Activated CD8-positive, alpha-beta memory T cell treated with anti-CD3 and anti-CD28 coated beads, Interleukin-2, amount 10 ng/mL, durations not matched to agents 7 days and 5 days (primary cell): Measurements from ENCODE around the gene PRKRA. TPM values are rescaled to one million over a fixed set of nuclear protein-coding genes. Genes with fewer than 3 reads are reported as not detected.

ENCODE experiments used
- ATAC-seq: fragments of 150-1000 bp; cut with Tn5 transposase; one replicate; pipeline ENCODE4 v1.10.0; 2021; ENCODE audit warnings: moderate library complexity
- CTCF ChIA-PET: fragments of 350-600 bp; sonication (Branson Sonifier 250); formaldehyde crosslinking; loops from one replicate; lab custom pipeline; 2021; ENCODE audit warnings: antibody characterized with exemption; lab: Charles Lee
- DNase-seq: peaks from one replicate; pipeline ENCODE4 v3.0.0-alpha.2; 2020
- H3K27ac Mint-ChIP-seq: one replicate; pipeline ENCODE4 v1.8.0; 2021; ENCODE audit warnings: mild to moderate bottlenecking, mixed read lengths
- H3K27me3 Mint-ChIP-seq: one replicate; pipeline ENCODE4 v1.8.0; 2021; ENCODE audit warnings: mixed read lengths
- H3K36me3 Mint-ChIP-seq: one replicate; pipeline ENCODE4 v1.8.0; 2021; ENCODE audit warnings: mild to moderate bottlenecking, mixed read lengths
- H3K4me1 Mint-ChIP-seq: one replicate; pipeline ENCODE4 v1.8.0; 2021; ENCODE audit warnings: mixed read lengths
- H3K4me3 Mint-ChIP-seq: one replicate; pipeline ENCODE4 v1.8.0; 2021; ENCODE audit warnings: mild to moderate bottlenecking, moderate library complexity, mixed read lengths
- H3K9me3 Mint-ChIP-seq: one replicate; pipeline ENCODE4 v1.8.0; 2022; ENCODE audit warnings: low read depth, mixed read lengths
- total RNA-seq, 2 experiments: library from RNA; stranded (reverse); gene quantifications; one replicate each; pipeline ENCODE4 v1.2.3, GENCODE V29; 2021

PRKRA gene
- 10 to 100 TPM; 33.5 to 37.5 TPM for total RNA-seq

DNA sequence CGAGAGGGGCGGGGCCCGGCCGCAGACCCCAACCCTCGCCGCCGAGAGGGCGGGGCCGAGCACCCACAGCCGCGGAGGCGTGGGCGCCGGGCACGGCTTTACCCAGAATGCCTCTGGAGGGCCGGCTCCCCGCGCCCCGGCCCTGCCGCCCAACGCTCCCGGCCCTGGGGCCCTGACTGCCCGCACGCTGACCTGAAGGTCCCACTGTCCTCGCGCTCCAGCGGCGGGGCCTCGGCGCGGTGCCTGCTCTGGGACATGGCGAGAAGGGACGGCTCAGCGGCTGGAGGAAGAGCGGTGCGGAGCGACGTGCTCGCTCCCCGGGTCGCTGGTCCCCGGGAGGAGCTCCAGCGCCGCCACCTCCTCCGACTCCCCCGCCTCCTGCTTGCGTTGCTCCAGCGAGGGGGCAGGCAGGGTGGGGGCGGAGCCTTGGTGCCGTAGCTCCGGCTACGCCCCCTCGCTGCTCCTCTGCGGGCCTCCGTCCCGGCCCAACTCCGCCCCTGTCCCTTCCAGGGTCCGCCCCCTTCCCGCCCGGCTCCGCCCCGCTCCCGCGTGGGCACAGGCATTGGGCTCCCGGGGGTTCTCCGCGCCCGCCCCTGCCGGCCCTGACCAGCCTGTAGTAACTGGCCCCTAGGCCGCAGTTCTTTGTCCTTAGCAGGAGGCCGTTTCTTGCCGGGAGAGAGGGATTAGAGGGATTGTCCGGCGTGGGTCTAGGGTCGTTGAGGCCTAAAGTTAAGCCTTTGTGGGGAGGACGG, at the start of gene PRKRA, which contains the start of gene PJVK:
Gene PRKRA (minus strand): TSS at position 402 of the 752 bp plus-strand sequence. CDS start 145 bp downstream, at position 257.
Gene PJVK (plus strand): TSS at position 605 of the 752 bp plus-strand sequence. CDS start 2,032 bp downstream, outside the sequence.
- Mint-ChIP-seq H3K36me3 (peaks cover 13% of the 10 kb centered on the region), H3K4me3 (peak within 1 kb of the TSS; percentile 89), H3K9me3 (no peaks in the 10 kb centered on the region), H3K27ac (peak within 1 kb of the TSS; percentile 89), H3K27me3 (peaks cover 2% of the 10 kb centered on the region), H3K4me1 (peaks cover 28% of the 10 kb centered on the region)
- ATAC-seq (peak; percentile 94), DNase-seq (peak; percentile 97)
- CTCF ChIA-PET: interaction anchor here (0.6 to 2.5 kb wide), 15 partner anchors 10 to 146 kb away, joined by 3 to 15 read pairs (median 4); no protein-coding TSS in a partner anchor

DNA sequence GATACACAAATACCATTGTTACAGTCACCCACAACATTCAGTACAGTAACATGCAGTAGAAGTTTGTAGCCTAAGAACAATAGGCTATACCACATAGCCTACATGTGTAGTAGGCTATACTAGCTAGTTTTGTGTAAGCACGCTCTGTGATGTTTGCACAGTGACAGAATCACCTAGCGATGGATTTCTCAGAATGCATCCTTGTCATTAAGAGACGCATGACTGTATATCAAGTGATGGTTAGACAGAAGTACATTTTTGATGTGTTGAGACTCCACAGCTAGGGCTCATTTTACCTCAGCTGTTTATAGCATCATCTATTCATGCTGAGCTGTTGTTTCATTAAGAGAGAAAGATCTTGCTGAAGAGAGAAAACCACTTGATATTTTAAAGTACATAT, 48.7 kb upstream of the PRKRA start:
- Mint-ChIP-seq H3K4me3 (no peak overlapping the region), H3K27ac (no peak overlapping the region), H3K9me3 (no peaks in the 10 kb centered on the region), H3K4me1 (peaks cover 4% of the 10 kb centered on the region), H3K27me3 (no peaks in the 10 kb centered on the region), H3K36me3 (peaks cover 60% of the 10 kb centered on the region)
- DNase-seq: no peak
- no peak for ATAC-seq
- CTCF ChIA-PET: interaction anchor here (1.4 kb wide), 1 partner anchor 23 kb away, joined by 3 read pairs; no protein-coding TSS in a partner anchor

DNA sequence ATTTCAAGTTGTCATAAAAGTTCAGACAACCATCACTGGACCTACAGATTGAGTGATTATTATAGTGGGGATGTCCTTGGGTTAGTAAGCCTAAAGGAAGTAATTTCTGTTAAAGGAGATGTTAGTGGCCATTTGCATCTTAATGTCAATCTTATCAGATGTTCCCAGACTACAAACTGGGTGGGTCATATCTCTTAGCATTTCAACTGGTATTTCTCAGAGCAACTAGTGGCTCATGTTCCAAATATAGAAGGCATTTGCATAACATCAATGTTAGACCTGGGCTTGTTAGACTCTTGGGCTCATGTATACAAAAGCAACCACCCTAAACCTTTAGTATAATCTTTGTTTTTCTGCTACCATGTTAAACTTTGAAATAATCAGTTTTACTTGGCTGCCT, 47.2 kb upstream of the PRKRA start:
- Mint-ChIP-seq H3K4me3 (no peak overlapping the region), H3K27me3 (no peaks in the 10 kb centered on the region), H3K4me1 (peaks cover 4% of the 10 kb centered on the region), H3K27ac (no peak overlapping the region), H3K36me3 (peaks cover 62% of the 10 kb centered on the region), H3K9me3 (no peaks in the 10 kb centered on the region)
- ATAC-seq (no peak), DNase-seq (no peak)
- CTCF ChIA-PET: interaction anchor here (0.7 kb wide), 1 partner anchor 111 kb away, joined by 3 read pairs; no protein-coding TSS in a partner anchor

DNA sequence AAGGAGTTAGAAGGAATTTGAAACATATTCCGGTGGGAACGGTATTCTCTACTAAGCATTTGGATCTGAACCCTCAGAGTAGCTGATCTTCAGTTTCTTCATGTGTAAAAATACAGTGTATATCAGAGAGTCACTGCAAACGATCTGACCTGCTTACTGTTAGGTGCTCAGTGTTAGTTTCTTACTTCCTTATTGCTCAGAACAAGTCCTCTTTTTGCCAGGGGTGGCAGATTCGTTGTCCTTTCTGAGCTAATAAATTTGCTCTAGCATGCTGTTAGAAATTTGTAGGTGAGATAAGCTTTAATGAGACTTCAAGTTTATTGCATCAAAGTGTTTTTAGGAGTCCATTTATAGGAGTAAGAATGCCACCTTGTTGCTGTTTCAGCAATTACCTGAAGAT, 45.1 kb upstream of the PRKRA start:
- no peaks in the 10 kb centered on the region for H3K27me3 Mint-ChIP-seq
- CTCF ChIA-PET: no interaction called here
- no peaks in the 10 kb centered on the region for H3K9me3 Mint-ChIP-seq
- peaks cover 55% of the 10 kb centered on the region for H3K36me3 Mint-ChIP-seq
- DNase-seq (no peak), ATAC-seq (no peak)
- no peak overlapping the region for H3K4me3 Mint-ChIP-seq
- no peak overlapping the region for H3K27ac Mint-ChIP-seq
- H3K4me1 Mint-ChIP-seq: peaks cover 4% of the 10 kb centered on the region

DNA sequence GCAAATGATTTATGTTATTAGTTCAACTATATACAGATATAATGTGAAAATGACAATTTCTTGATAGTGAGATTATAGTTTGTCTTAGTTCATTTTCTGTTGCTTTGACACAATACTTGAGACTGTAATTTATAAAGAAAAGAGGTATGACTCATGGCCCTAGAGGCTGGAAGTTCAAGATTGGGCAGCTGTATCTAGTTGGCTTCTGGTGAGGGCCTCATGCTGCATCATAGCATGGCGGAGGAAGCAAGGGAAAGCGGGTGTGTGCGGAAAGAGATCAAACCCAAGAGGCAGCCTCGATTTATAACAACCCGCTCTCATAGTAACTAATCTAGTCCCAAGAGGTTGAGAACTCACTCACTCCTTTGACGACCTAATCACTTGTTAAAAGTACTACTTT, 40.6 kb upstream of the PRKRA start:
- Mint-ChIP-seq H3K27ac (no peak overlapping the region), H3K4me3 (no peak overlapping the region), H3K27me3 (no peaks in the 10 kb centered on the region), H3K36me3 (peaks cover 54% of the 10 kb centered on the region), H3K9me3 (no peaks in the 10 kb centered on the region), H3K4me1 (peaks cover 10% of the 10 kb centered on the region)
- no peak for DNase-seq
- no peak for ATAC-seq
- CTCF ChIA-PET: interaction anchor here (0.6 to 1.1 kb wide), 2 partner anchors 31 to 77 kb away, joined by 3 read pairs; no protein-coding TSS in a partner anchor

DNA sequence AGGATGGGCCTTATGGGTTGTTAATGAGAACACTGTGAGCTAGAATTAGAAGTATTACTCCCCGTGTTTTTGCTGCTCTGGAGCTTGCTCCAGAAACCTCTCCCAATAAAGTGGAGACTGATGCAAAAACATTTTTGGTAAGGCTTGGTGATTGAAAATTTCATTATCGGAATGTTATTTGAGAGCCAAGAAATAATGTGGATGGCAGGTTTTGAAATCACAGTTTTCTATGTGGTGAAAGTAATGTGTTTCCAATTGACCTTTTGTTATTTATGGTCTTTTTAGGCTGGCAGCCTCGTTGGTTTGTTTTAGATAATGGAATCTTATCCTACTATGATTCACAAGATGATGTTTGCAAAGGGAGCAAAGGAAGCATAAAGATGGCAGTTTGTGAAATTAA, 34.4 kb upstream of the PRKRA start:
- Mint-ChIP-seq H3K36me3 (peaks cover 30% of the 10 kb centered on the region), H3K9me3 (no peaks in the 10 kb centered on the region), H3K27ac (no peak overlapping the region), H3K27me3 (no peaks in the 10 kb centered on the region), H3K4me3 (no peak overlapping the region), H3K4me1 (peaks cover 27% of the 10 kb centered on the region)
- CTCF ChIA-PET: no interaction called here
- DNase-seq (no peak), ATAC-seq (no peak)

DNA sequence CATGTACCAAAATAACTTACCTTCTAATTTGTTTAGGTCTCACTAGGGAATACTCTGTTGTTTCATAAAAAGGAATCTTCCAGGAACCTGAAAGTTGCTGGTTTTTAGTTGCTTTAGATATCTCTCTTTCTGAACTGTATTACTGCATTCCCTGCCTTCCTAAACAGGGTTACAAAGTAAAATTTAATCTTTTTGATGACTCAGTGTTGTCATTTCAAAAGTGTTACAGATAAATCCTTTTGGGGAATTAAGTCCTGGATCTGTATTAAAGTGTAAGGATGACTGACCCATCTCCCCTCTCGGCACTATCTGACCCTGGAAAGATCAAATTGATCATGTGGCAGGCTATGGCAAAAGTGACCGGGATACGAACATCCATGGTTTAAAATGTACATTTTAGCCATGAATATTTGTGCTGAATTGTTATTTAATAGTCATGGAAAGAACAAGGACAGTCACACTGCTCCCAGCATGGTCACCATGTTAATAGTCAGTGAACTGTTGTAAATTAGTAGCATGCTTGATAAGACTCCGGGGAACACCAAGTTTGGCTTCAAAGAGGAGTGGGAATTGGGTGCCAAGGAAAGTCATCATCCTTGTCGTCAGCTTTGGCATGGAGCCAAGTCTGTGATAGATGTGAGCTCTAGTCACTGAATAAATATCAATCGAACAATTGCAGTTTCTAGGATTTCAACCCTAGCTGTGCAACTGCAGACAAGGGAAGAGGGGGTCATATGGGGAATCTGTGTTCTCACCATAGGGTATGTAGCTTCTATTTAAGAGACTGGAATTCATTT, 33.5 kb upstream of the PRKRA start:
- H3K27ac Mint-ChIP-seq: no peak overlapping the region
- DNase-seq (no peak), ATAC-seq (no peak)
- H3K36me3 Mint-ChIP-seq: peaks cover 25% of the 10 kb centered on the region
- H3K27me3 Mint-ChIP-seq: no peaks in the 10 kb centered on the region
- H3K4me1 Mint-ChIP-seq: peaks cover 30% of the 10 kb centered on the region
- CTCF ChIA-PET: no interaction called here
- H3K9me3 Mint-ChIP-seq: no peaks in the 10 kb centered on the region
- H3K4me3 Mint-ChIP-seq: no peak overlapping the region

DNA sequence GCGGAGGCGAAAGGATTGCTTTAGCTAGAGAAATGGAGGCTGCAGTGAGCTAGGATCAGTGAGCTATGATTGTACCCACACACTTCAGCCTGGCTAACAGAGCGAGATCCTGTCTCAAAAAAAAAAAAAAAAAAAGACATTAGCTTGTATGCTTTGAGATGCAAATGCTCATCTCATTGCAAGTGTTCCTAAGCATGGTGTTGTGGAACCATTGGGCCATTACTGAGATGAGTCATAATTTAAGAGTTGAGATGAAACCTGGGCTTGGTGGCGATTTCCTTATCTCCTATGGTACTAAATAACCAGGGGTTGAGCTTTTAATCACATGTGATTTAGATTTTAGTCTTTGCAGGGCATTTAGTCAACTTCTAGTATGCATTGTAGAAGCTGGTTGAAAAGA, 31.5 kb upstream of the PRKRA start:
- ATAC-seq: no peak
- H3K36me3 Mint-ChIP-seq: peaks cover 13% of the 10 kb centered on the region
- H3K9me3 Mint-ChIP-seq: no peaks in the 10 kb centered on the region
- H3K27ac Mint-ChIP-seq: no peak overlapping the region
- CTCF ChIA-PET: interaction anchor here (0.7 to 4.5 kb wide), 5 partner anchors 31 to 68 kb away, joined by 3 to 29 read pairs (median 4); partner anchors contain the start of genes PJVK and PRKRA
- H3K4me3 Mint-ChIP-seq: peak overlapping the region; percentile 98
- no peak for DNase-seq
- H3K27me3 Mint-ChIP-seq: no peaks in the 10 kb centered on the region
- H3K4me1 Mint-ChIP-seq: peaks cover 38% of the 10 kb centered on the region

DNA sequence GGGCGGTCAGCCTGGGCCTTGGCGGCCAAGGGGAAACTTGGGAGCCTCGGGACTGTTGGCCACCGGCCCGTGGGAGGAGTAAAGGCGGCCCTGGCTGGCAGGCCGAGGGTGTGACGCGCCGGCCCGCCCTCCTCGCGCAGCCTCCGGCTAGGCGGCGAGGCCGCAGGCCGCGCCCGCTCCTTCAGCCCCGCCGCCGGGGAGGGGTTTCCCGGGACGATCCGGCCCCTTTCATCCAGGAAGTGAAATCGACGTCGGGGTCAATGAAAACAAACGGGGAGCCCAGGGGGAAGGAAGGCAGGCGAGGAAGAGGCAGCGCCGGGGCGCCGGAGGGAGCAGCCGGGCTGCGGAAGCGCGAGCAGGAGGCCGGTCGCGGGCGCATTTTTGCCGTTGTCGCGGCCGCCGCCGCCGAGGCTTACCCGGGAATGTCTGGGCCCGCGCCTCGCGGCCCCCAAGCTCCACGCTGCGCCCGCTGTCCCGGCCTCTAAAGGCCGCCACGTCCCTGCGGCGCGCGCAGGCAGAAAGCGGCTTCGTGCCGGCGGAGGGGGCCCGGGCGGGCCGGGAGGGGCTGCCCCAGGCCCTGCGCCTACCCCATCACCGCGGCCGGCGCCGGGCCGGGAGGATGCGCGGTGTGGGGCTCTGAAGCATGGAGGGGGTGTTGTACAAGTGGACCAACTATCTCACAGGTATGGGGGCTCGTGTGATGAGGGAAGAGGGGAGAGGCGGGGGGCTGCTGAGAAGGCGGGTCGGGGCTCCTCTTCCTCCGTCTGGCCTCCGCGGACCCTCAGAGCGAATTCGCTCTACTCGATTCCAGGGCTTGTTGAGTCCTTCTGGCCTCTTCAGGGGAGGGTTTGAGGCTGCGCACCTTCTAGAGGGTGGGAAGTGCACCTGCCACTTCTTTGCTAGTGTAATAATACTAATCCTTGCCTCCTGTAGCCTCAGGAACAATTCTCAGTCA, 29.5 kb upstream of the PRKRA start, which contains the start of gene PLEKHA3:
Gene PLEKHA3 (plus strand): TSS at position 231 of the 955 bp plus-strand sequence. CDS start 413 bp downstream, at position 644.
- Mint-ChIP-seq H3K36me3 (peaks cover 5% of the 10 kb centered on the region), H3K27ac (peak within 1 kb of the TSS; percentile 100), H3K4me3 (peak within 1 kb of the TSS; percentile 98), H3K4me1 (peaks cover 50% of the 10 kb centered on the region), H3K9me3 (no peaks in the 10 kb centered on the region), H3K27me3 (no peaks in the 10 kb centered on the region)
- peak; percentile 75 for ATAC-seq
- CTCF ChIA-PET: interaction anchor here (1.0 to 4.5 kb wide), 5 partner anchors 13 to 366 kb away, joined by 3 to 29 read pairs (median 3); partner anchors contain the start of genes PJVK and PRKRA
- DNase-seq: peak; percentile 85

DNA sequence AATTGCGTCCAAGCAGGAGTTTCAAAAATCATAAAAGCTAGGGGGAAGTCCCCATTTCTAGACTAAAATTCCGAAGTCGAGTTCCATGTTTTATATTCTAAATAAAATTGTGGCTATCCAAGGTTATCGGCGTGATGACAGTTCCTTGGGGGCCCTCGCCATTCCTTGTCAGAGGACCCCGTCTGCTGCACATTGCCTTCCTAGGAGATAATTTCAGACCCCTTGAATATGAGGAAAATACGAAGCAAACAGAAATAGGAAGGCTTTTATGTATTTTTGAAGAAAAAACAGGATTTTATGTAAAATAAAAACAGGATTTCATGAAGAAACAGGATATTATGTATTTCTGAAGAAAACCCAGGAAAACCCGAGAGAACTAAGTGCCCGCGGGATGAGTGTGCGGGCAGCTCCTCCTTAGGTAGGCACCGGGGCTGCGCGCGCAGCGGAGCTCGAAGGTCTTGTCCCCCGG, 28.8 kb upstream of the PRKRA start:
- H3K36me3 Mint-ChIP-seq: peaks cover 4% of the 10 kb centered on the region
- H3K9me3 Mint-ChIP-seq: no peaks in the 10 kb centered on the region
- peak overlapping the region; percentile 100 for H3K27ac Mint-ChIP-seq
- CTCF ChIA-PET: interaction anchor here (0.8 to 4.5 kb wide), 6 partner anchors 14 to 365 kb away, joined by 3 to 29 read pairs (median 3); partner anchors contain the start of genes PJVK and PRKRA
- no peak for DNase-seq
- ATAC-seq: no peak
- peak overlapping the region; percentile 98 for H3K4me3 Mint-ChIP-seq
- peaks cover 50% of the 10 kb centered on the region for H3K4me1 Mint-ChIP-seq
- H3K27me3 Mint-ChIP-seq: no peaks in the 10 kb centered on the region

DNA sequence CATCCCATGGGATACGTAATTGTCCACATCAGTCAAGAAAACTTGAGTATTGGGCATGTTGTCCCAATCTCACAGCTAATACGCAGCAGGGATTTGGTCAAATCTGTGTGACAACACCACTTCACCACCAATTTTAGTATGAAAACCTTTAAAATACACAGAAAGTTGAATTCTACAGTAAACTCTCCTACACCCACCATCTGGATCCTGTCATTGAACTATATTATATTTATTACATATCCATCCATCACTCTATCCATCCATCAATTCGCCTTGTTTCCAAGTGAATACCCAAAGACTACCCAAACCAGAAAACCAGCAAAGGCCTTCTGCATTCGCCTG, 28.3 kb upstream of the PRKRA start:
- DNase-seq: no peak
- H3K4me3 Mint-ChIP-seq: peak overlapping the region; percentile 98
- H3K9me3 Mint-ChIP-seq: no peaks in the 10 kb centered on the region
- peaks cover 46% of the 10 kb centered on the region for H3K4me1 Mint-ChIP-seq
- H3K36me3 Mint-ChIP-seq: peaks cover 4% of the 10 kb centered on the region
- CTCF ChIA-PET: interaction anchor here (0.8 to 4.5 kb wide), 4 partner anchors 29 to 85 kb away, joined by 3 to 29 read pairs (median 5); partner anchors contain the start of genes PJVK and PRKRA
- ATAC-seq: no peak
- no peaks in the 10 kb centered on the region for H3K27me3 Mint-ChIP-seq
- H3K27ac Mint-ChIP-seq: peak overlapping the region; percentile 100
